Measurements from ENCODE around the gene PDIA4.
A peak's percentile ranks its signal among the peaks of the same experiment; 100 is the strongest.
"Not testable (repeated sequence)": the region's sequence is repeated elsewhere in the genome, so short reads cannot be mapped to it uniquely, and the experiment has no call there.

Gene PDIA4, protein sequence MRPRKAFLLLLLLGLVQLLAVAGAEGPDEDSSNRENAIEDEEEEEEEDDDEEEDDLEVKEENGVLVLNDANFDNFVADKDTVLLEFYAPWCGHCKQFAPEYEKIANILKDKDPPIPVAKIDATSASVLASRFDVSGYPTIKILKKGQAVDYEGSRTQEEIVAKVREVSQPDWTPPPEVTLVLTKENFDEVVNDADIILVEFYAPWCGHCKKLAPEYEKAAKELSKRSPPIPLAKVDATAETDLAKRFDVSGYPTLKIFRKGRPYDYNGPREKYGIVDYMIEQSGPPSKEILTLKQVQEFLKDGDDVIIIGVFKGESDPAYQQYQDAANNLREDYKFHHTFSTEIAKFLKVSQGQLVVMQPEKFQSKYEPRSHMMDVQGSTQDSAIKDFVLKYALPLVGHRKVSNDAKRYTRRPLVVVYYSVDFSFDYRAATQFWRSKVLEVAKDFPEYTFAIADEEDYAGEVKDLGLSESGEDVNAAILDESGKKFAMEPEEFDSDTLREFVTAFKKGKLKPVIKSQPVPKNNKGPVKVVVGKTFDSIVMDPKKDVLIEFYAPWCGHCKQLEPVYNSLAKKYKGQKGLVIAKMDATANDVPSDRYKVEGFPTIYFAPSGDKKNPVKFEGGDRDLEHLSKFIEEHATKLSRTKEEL

DNA sequence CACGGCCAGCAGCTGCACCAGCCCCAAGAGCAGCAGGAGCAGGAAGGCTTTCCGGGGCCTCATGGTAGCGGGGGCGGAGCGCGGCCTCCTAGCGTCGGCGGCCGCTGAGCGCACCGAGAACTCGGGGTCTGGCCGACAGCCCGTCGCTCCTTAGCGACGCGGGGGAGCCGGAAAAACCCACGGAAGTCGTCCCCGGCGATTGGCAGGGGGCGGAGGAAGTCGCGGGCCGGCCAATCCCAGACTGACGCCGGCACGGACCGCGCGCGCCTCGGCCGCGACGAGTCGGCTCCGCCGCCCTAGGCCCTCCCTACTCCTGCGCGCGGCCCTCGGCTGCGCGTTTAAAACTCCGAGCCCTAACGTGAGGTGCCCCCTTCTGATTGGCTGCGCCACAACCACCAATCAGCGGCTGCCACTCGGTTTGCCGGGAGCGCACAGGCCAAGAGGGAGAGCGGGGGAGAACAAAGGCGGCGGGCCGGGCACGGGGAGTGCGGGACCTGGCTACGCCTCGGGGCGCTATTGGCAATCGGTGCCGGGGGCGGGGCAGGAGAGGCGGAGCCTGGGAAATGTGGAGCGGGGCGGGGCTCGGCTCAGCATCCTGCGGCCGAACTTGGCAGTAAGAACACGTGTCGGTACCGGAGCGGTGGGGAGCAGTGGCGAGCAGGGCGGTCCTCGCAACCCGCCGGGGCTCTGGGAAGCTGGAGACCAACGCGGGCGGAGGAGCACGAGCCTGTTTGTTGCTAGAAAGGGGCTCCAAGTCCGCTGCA is at the start of gene PDIA4:
PDIA4 (minus strand) TSS at position 160 of the 764 bp plus-strand sequence; CDS start at position 63, 97 bp downstream.
- peak; percentile 100 for DNase-seq

DNA sequence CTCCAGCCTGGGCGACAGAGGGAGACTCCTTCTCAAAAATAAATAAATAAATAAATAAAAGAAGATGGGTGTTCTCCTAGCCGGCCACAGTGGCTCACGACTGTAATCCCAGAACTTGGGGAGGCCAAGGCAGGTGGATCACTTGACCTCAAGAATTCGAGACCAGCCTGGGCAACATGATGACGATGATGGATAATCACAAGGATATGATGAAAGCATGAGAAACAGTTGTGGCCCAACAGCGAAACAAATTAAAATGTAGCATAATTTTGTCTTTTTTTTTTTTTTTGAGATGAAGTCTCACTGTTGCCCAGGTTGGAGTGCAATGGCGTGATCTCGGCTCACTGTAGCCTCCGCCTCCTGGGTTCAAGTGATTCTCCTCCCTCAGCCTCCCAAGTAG is 49.3 kb upstream of the PDIA4 start:
- DNase-seq, result no peak

DNA sequence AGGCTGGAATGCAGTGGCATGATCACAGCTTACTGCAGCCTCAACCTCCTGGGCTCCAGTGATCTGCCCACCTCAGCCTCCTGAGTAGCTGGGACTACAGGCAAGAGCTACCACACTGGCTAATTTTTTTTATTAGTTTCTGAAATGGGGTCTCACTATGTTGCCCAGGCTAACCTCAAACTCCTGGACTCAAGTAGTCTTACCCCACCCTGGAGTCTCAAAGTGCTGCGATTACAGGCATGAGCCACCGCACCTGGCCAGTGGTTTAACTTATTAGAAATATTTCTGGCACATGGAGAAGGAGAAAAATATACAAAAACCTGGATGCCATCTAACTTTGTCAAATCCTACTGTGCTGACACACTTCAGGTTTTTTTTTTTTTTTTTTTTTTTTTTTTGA is 47.0 kb upstream of the PDIA4 start:
- no peak for DNase-seq

DNA sequence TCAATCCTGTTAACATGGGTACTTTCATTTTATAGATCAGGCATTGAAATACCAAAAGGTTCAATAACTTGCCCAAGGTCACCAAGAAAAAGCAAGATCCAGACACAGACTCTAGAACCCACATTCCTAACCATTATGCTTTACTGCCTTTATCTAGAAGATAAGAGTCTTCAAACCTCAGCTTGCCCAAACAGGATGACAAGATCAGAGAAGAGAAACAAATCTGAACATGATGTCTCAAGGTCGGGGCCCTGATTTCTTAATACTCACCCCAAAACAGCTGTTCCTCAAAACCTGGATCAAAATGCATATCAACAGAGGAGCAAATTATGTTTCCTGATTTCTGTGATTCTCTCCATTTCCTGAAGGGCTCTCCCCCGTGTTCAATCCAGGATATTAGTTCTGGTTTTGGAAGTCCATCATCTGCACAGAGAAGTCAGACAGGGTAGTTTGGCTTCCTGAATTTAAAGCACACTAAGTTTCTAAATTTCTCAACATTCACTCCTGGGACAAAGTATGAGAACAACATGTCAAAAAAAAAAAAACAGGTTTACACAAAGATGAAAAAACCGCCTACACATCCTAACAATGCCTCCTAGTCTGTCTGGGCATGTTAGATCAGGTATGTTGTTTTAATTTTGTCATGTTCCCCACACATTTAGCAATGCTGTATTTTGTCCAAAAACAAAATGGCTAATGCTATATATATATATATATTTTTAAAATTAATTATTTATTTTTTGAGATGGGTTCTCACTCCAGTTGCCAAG is 46.0 kb upstream of the PDIA4 start:
- no peak for DNase-seq

DNA sequence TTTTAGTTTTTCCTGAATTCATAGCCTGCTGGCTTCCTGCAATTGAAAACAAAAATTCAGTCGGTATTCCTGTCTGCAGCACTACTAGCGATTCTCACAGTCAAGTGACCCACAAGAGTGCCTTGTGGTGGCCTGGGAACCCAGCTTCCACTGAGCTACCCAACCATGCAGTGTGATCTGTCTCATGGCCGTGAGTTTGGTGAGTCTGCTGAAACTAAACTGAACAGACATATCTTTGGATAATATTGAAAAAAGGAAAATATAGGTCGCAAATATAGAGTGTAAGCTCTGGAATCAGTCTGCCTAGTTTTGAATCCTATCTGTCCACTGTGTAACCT is 44.1 kb upstream of the PDIA4 start:
- no peak for DNase-seq

DNA sequence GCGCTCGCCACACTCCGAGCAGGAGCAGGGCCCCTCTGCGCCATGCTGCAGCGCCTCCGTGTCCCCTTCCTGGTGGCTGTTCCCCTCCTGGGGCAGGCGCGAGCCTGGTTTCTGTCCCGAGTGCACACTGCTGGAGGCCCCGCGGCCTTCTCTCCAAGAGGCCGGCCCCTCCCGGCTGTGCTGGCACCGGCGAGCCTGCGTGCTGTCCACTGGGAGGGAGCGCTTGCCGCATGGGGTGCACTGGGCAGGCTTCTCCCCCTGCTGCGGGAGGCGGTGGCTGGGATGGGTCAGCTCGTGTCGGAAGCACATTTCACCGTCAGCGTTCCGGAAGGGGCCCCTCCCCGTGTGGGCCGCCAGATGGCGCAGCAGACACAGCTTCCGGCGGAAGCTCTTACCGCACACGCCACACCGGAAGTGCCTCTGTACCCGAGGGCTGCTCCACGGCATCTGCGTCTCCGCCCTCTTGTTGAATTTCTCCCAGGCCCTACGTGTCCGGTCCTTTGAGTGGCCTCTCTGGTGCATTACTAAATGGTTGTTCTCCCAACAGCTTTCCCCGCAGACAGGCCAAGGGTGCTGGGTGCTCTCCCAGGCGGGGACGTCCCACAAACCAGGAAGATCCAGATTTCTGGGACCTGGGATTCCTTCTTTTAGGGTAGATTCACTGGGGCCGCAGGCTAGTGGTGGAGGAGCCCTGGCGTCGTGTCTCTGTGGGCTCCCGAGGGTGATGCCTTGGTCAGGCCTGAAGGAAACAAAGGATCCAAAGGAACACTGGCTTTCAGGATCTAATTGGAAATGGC is 43.5 kb upstream of the PDIA4 start:
- peak; percentile 40 for DNase-seq

DNA sequence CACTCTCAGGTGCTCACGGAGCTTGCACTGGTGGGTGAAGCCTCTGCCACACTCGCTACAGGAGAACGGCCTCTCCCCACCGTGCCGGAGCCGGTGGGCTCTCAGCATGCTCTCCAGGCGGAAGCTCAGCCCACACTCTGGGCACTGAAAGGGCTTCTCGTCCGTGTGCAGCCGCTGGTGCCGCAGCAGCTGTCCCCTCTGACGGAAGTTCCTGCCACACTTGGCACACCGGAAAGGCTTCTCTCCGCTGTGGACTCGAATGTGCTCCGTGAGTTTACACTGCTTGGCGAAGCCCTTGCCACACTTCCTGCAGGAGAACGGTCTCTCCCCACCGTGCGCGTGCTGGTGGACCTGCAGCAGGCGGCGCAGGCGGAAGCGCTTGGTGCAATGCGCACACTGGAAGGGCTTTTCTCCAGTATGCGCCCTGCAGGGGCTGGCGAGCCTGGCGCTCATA is 42.9 kb upstream of the PDIA4 start:
- no peak for DNase-seq

DNA sequence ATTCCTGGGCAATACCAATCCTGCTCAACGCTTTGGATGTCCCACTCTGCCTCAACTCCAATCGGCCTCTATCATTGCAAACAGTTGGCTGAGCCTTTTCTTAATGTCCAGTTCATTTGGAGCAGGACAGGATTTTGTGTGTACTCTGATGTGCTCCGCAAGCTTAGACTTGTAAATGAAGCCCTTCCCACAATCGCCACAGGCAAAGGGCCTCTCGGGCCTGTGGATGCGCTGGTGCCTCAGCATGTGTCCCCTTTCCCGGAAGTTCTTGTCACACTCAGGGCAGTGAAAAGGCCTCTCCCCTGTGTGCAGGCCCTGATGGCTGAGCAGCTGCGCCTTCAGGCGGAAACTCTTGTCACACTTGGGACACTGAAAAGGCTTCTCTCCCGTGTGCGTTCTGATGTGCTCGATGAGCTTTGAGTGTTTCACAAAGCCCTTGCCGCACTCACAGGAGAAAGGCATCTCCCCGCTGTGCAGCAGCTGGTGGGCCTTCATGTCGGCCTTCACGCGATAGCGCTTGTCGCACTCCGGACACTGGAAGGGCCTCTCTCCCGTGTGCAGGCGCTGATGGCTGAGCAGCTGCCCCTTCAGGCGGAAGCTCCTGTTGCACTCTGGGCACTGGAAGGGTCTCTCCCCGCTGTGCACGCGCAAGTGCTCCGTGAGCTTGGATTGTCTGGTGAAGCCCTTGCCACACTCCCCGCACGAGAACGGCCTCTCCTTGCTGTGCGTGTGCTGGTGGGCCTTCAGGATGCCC is 42.2 kb upstream of the PDIA4 start:
- DNase-seq, result no peak

DNA sequence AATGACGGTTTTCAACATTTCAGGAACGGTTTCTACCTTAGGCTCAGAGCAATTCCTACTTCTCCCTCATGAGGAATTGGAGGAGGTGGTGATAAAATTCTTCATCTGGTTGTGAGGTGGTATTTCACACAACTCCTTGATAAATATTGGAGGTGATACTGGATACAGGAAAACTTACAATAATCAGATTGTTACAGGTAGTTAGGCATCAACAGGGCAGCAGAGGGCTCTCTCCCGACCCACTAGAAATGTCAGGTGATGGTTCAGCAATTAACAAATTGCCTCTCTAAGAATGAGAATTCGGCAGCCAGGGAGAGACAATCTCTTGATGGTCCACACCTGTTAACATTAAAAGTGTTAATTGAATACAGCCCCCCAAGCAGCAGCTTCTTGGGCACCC is 39.6 kb upstream of the PDIA4 start:
- DNase-seq, result no peak

DNA sequence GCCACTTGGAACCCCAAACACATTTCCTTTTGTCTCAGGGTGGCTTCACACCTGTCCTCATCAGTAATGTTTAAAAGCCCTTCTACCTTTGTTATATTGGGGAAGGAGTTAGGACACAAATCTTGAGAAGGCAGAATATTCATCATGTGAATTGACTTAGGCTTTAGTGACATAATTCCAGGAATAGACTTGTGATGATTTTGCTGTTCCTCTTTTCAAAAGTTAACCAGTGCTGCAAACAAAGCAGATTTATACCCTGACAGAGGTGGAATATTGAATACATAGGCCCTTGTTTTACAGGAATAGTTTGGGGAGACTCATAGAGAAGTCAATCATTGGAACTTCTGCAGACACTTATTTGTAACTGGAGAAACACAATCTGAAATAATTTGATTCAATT is 35.2 kb upstream of the PDIA4 start:
- DNase-seq, result no peak

DNA sequence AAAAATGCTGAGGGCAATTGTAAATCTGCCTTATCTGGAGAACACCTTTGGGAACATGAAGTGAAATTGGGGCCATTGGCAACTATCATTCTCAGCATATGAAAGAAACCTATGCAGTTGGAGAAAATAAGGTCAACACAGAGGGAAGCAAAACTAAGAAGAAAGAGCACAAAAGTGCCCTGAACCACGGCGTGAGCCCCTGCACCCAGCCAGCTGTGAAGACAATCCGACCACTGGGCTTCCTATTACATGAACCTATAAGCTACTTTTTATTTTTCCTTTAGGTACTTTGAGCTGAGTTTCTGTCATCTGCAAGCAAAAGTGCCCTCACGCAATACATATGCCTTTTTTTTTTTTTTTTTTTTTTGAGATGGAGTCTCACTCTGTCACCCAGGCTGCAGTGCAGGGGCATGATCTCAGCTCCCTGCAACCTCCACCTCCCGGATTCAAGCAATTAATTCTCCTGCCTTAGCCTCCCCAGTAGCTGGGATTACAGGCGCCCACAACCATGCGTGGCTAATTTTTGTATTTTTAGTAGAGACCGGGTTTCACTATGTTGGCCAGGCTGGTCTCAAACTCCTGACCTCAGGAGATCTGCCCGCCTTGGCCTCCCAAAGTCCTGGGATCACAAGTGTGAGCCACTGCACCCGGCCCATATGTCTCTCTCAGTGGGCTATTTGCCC is 34.1 kb upstream of the PDIA4 start:
- not testable (repeated sequence) for DNase-seq

DNA sequence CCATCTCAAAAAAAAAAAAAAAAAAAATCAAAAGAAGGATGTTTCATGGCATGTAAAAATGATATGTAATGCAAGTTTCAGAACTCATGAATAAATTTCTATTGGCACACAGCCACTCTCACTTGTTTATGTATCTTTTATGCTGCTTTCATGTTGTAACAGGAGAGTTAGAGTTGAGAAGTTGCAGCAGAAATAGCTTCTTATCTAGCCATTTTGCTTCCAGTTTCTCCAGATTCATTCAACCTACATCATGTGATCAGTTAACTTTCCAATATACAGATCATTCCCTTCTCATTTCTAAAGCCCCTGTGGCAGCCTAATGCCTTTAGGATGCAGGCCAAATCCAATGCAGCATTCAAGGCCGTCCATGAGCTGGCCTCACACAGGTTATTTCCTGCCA is 31.9 kb upstream of the PDIA4 start:
- DNase-seq, result peak; percentile 19

DNA sequence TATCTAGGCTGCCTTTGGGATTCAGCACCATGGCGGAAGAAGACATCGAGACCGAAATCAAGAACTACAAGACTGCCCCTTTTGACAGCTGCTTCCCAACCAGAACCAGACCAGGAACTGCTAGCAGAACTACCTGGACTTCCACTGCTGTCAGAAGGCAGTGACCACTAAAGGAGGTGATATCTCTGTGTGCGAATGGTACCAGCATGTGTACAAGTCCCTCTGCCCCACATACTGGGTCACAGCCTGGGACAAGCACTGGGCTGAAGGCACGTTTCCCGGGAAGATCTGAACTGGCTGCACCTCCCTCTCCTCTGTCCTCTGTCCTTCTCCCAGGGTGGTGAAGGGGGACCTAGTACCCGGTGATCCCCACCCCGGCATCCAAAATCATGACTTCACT is 25.6 kb upstream of the PDIA4 start:
- DNase-seq, result no peak

DNA sequence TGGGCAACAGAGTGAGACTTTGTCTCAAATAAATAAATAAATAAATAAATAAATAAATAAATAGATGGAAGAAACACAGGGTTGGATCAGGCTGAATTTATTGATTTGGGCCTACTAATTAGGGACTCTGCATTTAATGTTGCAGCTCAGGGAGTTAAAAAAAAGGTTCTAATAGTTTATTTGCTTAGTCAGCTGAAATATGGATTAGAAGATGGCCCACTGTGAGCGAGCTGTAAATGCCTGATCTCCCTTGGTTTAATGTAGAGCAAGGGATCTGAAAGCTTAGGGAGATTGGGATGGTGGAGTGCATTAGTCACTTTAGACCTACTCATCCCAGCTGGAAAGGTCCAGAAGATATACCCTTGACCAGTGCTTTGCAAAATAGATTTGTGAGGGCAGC is 25.1 kb upstream of the PDIA4 start:
- no peak for DNase-seq

DNA sequence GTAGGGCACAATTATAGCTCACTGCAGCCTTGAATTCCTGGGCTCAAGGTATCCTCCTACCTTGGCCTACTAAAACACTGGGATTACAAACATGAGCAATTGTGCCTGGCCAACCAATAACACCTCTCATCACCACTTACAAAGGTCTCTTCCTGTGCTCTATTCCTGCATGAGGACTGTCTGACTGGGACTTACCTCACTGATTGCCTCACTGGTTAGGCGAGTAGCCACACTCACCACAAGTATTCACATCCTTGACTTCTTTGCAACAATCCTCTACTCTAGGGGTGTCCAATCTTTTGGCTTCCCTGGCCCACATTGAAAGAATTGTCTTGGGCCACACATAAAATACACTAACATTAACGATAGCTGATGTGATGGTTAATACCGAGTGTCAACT is 22.6 kb upstream of the PDIA4 start:
- no peak for DNase-seq

DNA sequence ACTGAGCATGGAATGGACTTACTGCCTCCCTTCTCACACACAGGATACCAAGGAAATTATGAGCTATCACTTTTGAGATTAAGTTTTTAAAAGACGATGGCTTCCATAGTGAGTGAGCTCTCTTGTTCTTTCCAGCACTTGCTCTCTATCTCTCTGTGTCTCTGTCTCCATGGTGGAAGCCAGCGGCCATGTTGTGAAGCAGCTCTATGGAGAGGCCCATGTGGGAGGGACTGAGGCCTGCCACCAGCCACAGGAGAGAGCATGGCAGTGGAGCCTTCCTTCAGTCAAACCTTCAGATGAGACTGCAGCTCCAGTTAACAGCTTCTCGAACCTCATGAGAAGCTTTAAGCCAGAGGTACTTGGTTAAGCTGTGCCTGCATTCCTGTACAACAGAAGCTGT is 20.5 kb upstream of the PDIA4 start:
- no peak for DNase-seq

DNA sequence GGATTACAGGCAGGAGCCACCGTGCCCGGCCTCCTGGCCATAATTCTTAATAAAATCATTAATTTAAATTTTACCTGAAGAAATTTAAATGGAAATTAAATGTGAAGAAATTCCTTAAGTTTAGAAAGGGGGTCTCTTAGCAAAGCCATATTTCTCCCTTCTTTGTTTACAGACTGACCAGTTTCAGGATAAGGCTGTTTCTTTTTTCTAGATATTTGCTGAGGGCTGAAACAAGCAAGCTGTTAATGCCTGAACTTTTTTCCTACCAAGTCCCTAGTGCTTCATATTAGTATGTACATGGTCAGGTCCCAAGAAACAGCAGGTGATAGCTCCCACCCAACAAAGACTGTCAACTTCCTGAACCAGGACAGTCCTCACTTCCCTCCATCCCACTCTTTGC is 18.1 kb upstream of the PDIA4 start:
- DNase-seq, result no peak

DNA sequence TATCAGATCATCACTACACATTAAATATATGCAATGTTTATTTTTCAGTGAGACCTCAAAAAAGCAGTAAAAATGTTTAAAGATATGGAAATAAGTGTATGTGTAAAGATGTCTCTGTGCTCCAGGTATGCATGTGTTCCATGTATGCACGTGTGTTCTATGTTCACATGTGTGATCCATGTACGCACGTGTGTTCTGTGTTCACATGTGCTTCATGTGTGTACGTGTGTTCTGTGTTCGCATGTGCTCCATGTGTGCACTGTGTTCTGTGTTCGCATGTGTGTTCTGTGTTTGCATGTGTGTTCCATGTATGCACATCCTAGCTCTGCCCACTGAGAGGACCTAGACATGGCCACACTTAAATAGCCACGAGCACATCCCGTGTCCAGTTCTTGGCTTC is 15.6 kb upstream of the PDIA4 start:
- DNase-seq, result no peak

DNA sequence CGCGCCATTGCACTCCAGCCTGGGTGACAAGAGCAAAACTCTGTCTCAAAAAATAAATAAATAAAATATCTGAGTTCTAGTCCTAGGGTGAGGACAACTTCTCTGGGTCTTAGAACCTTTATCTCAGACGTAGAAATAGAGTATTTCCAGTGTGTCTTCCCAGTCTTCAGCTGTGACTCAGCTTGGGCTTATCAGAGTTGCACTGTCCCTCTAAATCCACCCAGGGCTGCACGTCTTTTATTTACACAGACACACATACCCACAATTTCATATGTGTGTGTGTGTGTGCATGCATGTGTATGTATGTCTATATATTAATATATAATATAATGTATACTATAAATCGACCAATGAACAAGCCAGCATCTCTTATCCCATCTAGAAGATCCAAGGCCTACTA is 13.0 kb upstream of the PDIA4 start:
- DNase-seq, result no peak

DNA sequence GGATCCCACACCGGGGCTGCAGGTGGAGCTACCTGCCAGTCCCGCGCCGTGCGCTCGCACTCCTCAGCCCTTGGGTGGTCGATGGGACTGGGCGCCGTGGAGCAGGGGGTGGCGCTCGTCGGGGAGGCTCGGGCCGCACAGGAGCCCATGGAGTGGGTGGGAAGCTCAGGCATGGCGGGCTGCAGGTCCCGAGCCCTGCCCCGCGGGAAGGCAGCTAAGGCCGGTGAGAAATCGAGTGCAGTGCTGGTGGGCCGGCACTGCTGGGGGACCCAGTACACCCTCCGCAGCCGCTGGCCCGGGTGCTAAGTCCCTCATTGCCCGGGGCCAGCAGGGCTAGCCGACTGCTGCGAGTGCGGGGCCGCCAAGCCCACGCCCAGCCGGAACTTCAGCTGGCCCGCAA is 10.3 kb upstream of the PDIA4 start:
- not testable (repeated sequence) for DNase-seq

DNA sequence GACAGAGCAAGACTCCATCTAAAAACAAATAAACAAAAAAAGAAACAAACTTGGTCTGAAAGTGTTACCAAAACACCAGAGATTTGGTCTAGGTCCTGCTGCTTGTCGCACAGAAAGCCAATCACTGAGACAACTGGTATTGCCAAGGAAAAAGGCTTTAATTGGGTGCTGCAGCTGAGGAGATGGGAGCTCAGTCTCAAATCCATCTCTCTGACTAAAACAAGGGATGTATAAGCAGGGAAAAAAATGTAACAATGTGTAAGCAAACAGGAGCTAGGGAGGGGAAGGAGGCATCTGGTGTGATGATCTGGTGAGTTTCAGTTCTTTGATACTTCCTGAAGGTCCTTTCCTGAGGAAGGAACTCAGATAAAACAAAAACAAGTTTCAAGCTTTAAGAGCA is 8.4 kb upstream of the PDIA4 start:
- DNase-seq, result no peak

Measured in right hindlimb (tissue), 1 donor.